HCT116 (cell line): ENCODE measurements around the gene KTI12. TPM values are rescaled to one million over a fixed set of nuclear protein-coding genes. Genes with fewer than 3 reads are reported as not detected.
"Not testable (repeated sequence)": the region's sequence is repeated elsewhere in the genome, so short reads cannot be mapped to it uniquely, and the experiment has no call there.

Experiments
- ATAC-seq: fragments of 200-7000 bp; cut with Tn5 transposase; 2 replicates; pipeline ENCODE4 v1.9.1; 2020; ENCODE audit warnings: mild to moderate bottlenecking, moderate library complexity
- BruUV-seq: library from RNA; stranded (reverse); fragments of 400-500 nt; replicated peaks from 2 replicates; lab custom pipeline; 2021; lab: Mats Ljungman, UMichigan
- CTCF ChIA-PET: fragments of 300-600 bp; sonication (Branson Sonifier 250); formaldehyde crosslinking; loops from one replicate; lab custom pipeline; 2021; ENCODE audit warnings: antibody characterized with exemption; lab: Charles Lee
- POLR2A ChIA-PET: fragments of 300-600, 350-600 bp; sonication (Branson Sonifier 250); formaldehyde crosslinking; loops from one replicate; lab custom pipeline; 2021; ENCODE audit warnings: antibody characterized with exemption; lab: Charles Lee
- RAD21 ChIA-PET, 2 experiments: fragments of 300-600 bp; sonication (Branson Sonifier 250); formaldehyde crosslinking; loops; one replicate each; lab custom pipeline; 2023; ENCODE audit warnings: low total read pairs in 2 of 2; ENCODE audit not compliant: uncharacterized antibody in 2 of 2, unreplicated experiment in 2 of 2, low non-redundant PET in 1 of 2; lab: Charles Lee
- DNase-seq: peaks from one replicate; pipeline ENCODE4 v3.0.0-alpha.2; 2010; ENCODE audit warnings: low read depth, low spot score
- H2AFZ ChIP-seq: fragments of 200-600 bp; shearing (Covaris generic), sonication (generic); 2 replicates; pipeline ENCODE4 v1.6.1; 2017; ENCODE audit warnings: low read depth, mixed run types, mixed read lengths, antibody characterized with exemption, low read length; ENCODE audit not compliant: poor library complexity, severe bottlenecking
- H3K27ac ChIP-seq: 2 replicates; pipeline ENCODE4 v1.5.1; 2012; ENCODE audit warnings: low read depth, low read length
- H3K27me3 ChIP-seq: fragments of 200-600 bp; sonication (generic); 2 replicates; pipeline ENCODE4 v1.6.1; 2016; ENCODE audit warnings: mixed run types, low read length, mixed read lengths; ENCODE audit not compliant: insufficient read depth
- H3K36me3 ChIP-seq, 2 experiments: fragments of 200-500 bp in 1 of 2; fragments of 200-600 bp in 1 of 2; sonication (Bioruptor generic) in 1 of 2; sonication (generic) in 1 of 2; 2 replicates each; pipeline versions ENCODE4 v1.5.1 to v1.6.1; 2014 to 2016; ENCODE audit warnings: low read length in 2 of 2, inconsistent platforms in 1 of 2, mixed read lengths in 1 of 2, mixed run types in 1 of 2; ENCODE audit not compliant: insufficient read depth in 2 of 2, control insufficient read depth in 1 of 2
- H3K4me1 ChIP-seq, 2 experiments: fragments of 200-600 bp in 1 of 2; sonication (generic) in 1 of 2; 2 replicates each; pipeline versions ENCODE4 v1.5.1 to v1.6.1; 2012 to 2017; ENCODE audit warnings: low read length in 2 of 2, inconsistent platforms in 1 of 2, mild to moderate bottlenecking in 1 of 2, mixed read lengths in 1 of 2, mixed run types in 1 of 2, moderate library complexity in 1 of 2; ENCODE audit not compliant: insufficient read depth in 2 of 2, control insufficient read depth in 1 of 2
- H3K4me2 ChIP-seq: fragments of 200-600 bp; sonication (generic); 2 replicates; pipeline ENCODE4 v1.6.1; 2017; ENCODE audit warnings: mixed run types, low read length, mixed read lengths
- H3K4me3 ChIP-seq, 2 experiments: fragments of 200-600 bp in 1 of 2; sonication (generic) in 1 of 2; replicated peaks in 1 of 2; 2 replicates each; pipeline ENCODE4 v1.5.1; 2011 to 2016; ENCODE audit warnings: low read length in 2 of 2, control low read depth in 1 of 2, low read depth in 1 of 2, mild to moderate bottlenecking in 1 of 2, mixed read lengths in 1 of 2, mixed run types in 1 of 2
- H3K79me2 ChIP-seq: fragments of 200-600 bp; sonication (generic); 2 replicates; pipeline ENCODE4 v1.6.1; 2017; ENCODE audit warnings: mild to moderate bottlenecking, mixed run types, low read length, moderate library complexity, mixed read lengths; ENCODE audit not compliant: insufficient read depth
- H3K9ac ChIP-seq: fragments of 200-600 bp; sonication (generic); 2 replicates; pipeline ENCODE4 v1.6.1; 2016; ENCODE audit warnings: low read length, mixed read lengths
- H3K9me2 ChIP-seq: fragments of 200-600 bp; sonication (generic), shearing (Covaris generic); 2 replicates; pipeline ENCODE4 v1.6.1; 2017; ENCODE audit warnings: mixed run types, mild to moderate bottlenecking, moderate library complexity; ENCODE audit not compliant: insufficient read depth
- H3K9me3 ChIP-seq, 2 experiments: fragments of 200-500 bp in 1 of 2; fragments of 200-600 bp in 1 of 2; sonication (Bioruptor generic) in 1 of 2; sonication (generic) in 1 of 2; 2 replicates each; pipeline ENCODE4 v1.6.1; 2014 to 2017; ENCODE audit warnings: low read length in 2 of 2, mixed read lengths in 2 of 2, inconsistent platforms in 1 of 2, low read depth in 1 of 2, mild to moderate bottlenecking in 1 of 2, mixed run types in 1 of 2, moderate library complexity in 1 of 2; ENCODE audit not compliant: control insufficient read depth in 1 of 2, insufficient read depth in 1 of 2
- H4K20me1 ChIP-seq: fragments of 200-600 bp; sonication (generic), shearing (Covaris generic); 2 replicates; pipeline ENCODE4 v1.6.1; 2017; ENCODE audit warnings: mixed run types, mild to moderate bottlenecking, moderate library complexity; ENCODE audit not compliant: insufficient read depth
- CBX3 ChIP-seq: IDR thresholded peaks from 2 replicates; pipeline ENCODE4 v1.6.1; 2012; ENCODE audit warnings: low read depth
- CTCF ChIP-seq, 3 experiments: fragments of 200-600 bp in 1 of 3; sonication (generic) in 1 of 3; IDR thresholded peaks in 2 of 3; conservative IDR thresholded peaks in 1 of 3; 2 replicates each; pipeline ENCODE4 v1.5.1; 2012 to 2017; ENCODE audit warnings: low read depth in 2 of 3, low read length in 2 of 3, antibody characterized with exemption in 1 of 3, borderline replicate concordance in 1 of 3, control low read depth in 1 of 3, mild to moderate bottlenecking in 1 of 3, mixed read lengths in 1 of 3, mixed run types in 1 of 3, moderate library complexity in 1 of 3; ENCODE audit not compliant: insufficient read depth in 1 of 3
- EGR1 ChIP-seq: IDR thresholded peaks from 2 replicates; pipeline ENCODE4 v1.6.1; 2012; ENCODE audit warnings: low read depth
- EZH2phosphoT487 ChIP-seq: fragments of 200-600 bp; IDR thresholded peaks from 2 replicates; pipeline ENCODE4 v1.6.1; 2018; ENCODE audit warnings: antibody characterized with exemption, borderline replicate concordance
- SP1 ChIP-seq: IDR thresholded peaks from 2 replicates; pipeline ENCODE4 v1.6.1; 2012; ENCODE audit warnings: low read depth
- YY1 ChIP-seq: IDR thresholded peaks from 2 replicates; pipeline ENCODE4 v1.6.1; 2011; ENCODE audit warnings: low read length, low read depth, moderate library complexity, mild to moderate bottlenecking; ENCODE audit not compliant: insufficient replicate concordance; ENCODE audit errors: extremely low read depth
- intact Hi-C: fragments of 100-400 bp; cut with micrococcal nuclease; formaldehyde crosslinking; loops from 2 replicates; pipeline ENCODE4 v1.10.0; 2022
- total RNA-seq: library from RNA; stranded (reverse); gene quantifications from one replicate; pipeline ENCODE4 v1.2.1, GENCODE V29; 2021; ENCODE audit not compliant: unreplicated experiment
- TF ChIP-seq, protein P1 (sequence below): IDR thresholded peaks from 2 replicates; pipeline ENCODE4 v1.6.1; 2011; ENCODE audit warnings: mild to moderate bottlenecking, low read length, moderate library complexity; ENCODE audit not compliant: insufficient replicate concordance; ENCODE audit errors: extremely low read depth

KTI12 gene
- total RNA-seq, 1 experiment from 2014 or later = 8.2 TPM

DNA sequence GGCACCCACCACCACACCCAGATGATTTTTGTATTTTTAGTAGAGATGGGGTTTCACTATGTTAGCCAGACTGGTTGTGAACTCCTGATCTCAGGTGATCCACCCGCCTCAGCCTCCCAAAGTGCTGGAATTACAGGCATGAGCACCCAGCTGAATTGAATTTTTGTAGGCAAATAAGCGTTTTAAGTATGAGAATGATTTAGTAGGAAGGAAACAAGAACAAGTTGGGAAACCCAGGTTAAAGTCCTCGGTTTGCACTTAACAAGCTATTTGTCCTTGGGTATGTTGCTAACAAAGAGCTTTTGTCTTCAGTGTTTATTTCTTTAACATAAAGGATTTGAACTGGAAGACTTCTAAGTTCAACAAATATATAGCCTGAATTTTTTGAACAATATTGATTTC lies 46.4 kb upstream of the KTI12 start (continued):
- TF ChIP-seq EZH2phosphoT487 (no peak), SP1 (no peak), CBX3 (no peak), YY1 (no peak), EGR1 (no peak), CTCF (IDR thresholded peaks at IDR 0.05 in 2 of 3, conservative IDR thresholded peaks at IDR 0.05 in 1 of 3; ENCODE audit: borderline replicate concordance in 1 of 3, insufficient read depth in 1 of 3, low read depth in 2 of 3, low read length in 2 of 3) (no peak)
- TF ChIP-seq, protein P1, sequence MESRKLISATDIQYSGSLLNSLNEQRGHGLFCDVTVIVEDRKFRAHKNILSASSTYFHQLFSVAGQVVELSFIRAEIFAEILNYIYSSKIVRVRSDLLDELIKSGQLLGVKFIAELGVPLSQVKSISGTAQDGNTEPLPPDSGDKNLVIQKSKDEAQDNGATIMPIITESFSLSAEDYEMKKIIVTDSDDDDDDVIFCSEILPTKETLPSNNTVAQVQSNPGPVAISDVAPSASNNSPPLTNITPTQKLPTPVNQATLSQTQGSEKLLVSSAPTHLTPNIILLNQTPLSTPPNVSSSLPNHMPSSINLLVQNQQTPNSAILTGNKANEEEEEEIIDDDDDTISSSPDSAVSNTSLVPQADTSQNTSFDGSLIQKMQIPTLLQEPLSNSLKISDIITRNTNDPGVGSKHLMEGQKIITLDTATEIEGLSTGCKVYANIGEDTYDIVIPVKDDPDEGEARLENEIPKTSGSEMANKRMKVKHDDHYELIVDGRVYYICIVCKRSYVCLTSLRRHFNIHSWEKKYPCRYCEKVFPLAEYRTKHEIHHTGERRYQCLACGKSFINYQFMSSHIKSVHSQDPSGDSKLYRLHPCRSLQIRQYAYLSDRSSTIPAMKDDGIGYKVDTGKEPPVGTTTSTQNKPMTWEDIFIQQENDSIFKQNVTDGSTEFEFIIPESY = no peak

GRCh38 chr1:52077277-52077676 lies 43.7 kb upstream of the KTI12 start:
- H3K4me3 ChIP-seq, intact Hi-C loops, H3K9me2 ChIP-seq, H3K4me2 ChIP-seq, ATAC-seq, H3K27ac ChIP-seq, H3K9ac ChIP-seq, H3K27me3 ChIP-seq, H2AFZ ChIP-seq, CTCF ChIA-PET, RAD21 ChIA-PET, POLR2A ChIA-PET, H3K9me3 ChIP-seq, DNase-seq, BruUV-seq, H3K4me1 ChIP-seq, H4K20me1 ChIP-seq: not testable (repeated sequence)
- Histone ChIP-seq H3K79me2 (peaks cover 66% of the 10 kb centered on the region), H3K36me3 (peaks cover 8 to 16% of the 10 kb centered on the region in 2 experiments; a peak in 3 of 4 replicates)
